ENCODE results near the gene AMER2.

Gene AMER2

DNA sequence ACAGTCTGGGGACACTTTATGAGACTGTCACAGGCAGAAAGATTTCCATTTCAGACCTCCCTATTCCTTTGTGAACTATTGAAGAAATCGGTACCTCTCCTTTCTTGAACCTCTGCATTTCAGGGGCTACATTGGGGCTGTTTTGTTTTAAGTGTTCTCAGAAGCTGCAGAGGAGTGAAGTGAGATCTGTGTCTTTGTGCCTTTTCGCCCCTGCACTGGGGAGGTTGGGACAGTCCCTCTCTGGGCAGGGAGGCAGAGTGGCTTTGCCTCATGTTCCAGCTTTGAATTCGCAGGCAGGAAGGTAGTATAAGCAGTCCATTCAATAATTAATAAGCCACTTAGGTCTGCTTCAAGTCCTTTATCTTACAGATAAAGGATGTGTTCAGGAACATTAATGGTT lies 9.5 kb upstream of the AMER2 start:
- TF ChIP-seq, protein P1, sequence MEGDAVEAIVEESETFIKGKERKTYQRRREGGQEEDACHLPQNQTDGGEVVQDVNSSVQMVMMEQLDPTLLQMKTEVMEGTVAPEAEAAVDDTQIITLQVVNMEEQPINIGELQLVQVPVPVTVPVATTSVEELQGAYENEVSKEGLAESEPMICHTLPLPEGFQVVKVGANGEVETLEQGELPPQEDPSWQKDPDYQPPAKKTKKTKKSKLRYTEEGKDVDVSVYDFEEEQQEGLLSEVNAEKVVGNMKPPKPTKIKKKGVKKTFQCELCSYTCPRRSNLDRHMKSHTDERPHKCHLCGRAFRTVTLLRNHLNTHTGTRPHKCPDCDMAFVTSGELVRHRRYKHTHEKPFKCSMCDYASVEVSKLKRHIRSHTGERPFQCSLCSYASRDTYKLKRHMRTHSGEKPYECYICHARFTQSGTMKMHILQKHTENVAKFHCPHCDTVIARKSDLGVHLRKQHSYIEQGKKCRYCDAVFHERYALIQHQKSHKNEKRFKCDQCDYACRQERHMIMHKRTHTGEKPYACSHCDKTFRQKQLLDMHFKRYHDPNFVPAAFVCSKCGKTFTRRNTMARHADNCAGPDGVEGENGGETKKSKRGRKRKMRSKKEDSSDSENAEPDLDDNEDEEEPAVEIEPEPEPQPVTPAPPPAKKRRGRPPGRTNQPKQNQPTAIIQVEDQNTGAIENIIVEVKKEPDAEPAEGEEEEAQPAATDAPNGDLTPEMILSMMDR (IDR thresholded peaks at IDR 0.05; ENCODE audit: low read depth, low read length), result no peak
- DNase-seq (ENCODE audit: extremely low read depth, low read depth), result no peak

GRCh38 chr13:25180775-25181537 lies 8.9 kb upstream of the AMER2 start:
- TF ChIP-seq, protein P1 (IDR thresholded peaks at IDR 0.05; ENCODE audit: low read depth, low read length), result no peak
- no peak for DNase-seq (ENCODE audit: extremely low read depth, low read depth)

DNA sequence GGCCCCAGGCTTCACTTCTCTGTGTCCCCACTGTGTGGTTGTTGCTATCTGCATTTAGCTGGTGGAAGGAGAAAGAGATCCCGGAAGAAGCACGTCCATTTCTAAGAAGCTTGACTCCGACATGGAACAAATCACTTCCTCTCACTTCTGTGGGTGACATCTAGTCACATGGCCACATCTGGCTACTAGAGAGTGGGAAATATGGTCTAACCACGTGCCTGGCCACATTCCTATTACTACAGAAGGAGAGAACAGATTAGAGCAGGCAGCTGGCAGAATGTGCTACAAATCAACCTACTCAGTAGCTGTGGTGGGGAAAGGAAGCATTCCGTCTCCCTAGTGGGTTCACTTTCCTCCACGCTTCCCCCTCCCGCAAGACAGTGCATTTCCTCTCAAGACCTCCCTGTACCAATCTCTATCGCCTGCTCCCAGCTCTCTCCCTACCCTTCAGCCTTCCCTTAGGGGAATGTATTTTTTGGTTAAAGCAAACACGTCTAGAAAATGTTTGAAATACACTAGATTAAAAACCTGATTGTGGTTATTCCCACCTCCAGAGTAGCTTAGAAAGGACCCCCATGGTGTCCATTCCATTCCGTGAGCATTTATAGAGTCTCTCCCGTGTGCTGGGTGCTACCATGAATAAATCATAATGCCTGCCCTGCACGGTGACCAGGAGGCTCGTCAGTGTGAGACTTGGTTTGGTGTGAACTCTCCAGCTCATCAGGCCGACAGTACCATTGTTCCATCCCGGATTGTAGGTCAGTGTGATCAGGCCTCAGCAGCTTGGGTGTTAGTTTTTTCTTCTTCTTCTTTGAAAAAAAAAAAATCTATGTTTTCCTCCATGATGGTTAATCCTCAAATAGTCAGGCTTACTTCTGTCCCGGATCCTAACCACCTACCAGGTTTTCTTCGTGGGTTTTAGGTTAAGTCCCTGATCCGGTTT lies 8.0 kb upstream of the AMER2 start:
- TF ChIP-seq, protein P1 (IDR thresholded peaks at IDR 0.05; ENCODE audit: low read depth, low read length), result no peak

GRCh38 chr13:25179011-25179410 lies 6.9 kb upstream of the AMER2 start:
- DNase-seq (ENCODE audit: extremely low read depth, low read depth), result no peak
- TF ChIP-seq, protein P1 (IDR thresholded peaks at IDR 0.05; ENCODE audit: low read depth, low read length), result no peak

More for the DNA sequence above, 8.0 kb upstream of the AMER2 start:
- no peak for DNase-seq (ENCODE audit: extremely low read depth, low read depth)

GRCh38 chr13:25178070-25178469 lies 6.0 kb upstream of the AMER2 start:
- TF ChIP-seq, protein P1 (IDR thresholded peaks at IDR 0.05; ENCODE audit: low read depth, low read length), result no peak
- DNase-seq (ENCODE audit: extremely low read depth, low read depth), result no peak

GRCh38 chr13:25177636-25178035 lies 5.5 kb upstream of the AMER2 start:
- TF ChIP-seq, protein P1 (IDR thresholded peaks at IDR 0.05; ENCODE audit: low read depth, low read length), result no peak
- no peak for DNase-seq (ENCODE audit: extremely low read depth, low read depth)

DNA sequence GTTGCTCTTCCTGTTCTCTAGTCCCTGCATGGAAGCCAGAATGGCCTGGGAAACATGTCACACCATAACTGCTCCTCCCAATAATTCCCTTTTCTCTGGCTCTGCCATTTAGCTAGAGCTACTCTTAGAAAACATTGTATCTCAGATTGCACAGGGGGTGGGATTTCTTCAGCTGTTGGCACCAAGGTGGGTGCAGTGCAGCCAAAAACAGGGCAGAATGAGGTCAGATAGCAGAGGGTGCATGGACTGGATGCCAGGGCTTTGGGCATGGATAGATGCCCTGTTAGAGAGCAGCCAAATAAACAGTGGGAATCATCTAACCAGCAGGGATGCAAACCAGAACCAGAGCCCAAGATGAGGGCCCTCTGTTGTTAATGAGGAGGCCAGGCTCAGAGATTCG lies 4.9 kb upstream of the AMER2 start:
- TF ChIP-seq, protein P1 (IDR thresholded peaks at IDR 0.05; ENCODE audit: low read depth, low read length), result no peak

More for the DNA sequence above, 4.9 kb upstream of the AMER2 start:
- no peak for DNase-seq (ENCODE audit: extremely low read depth, low read depth)

Measured in AG09319 (cell line).